GM12865 (cell line): ENCODE measurements around the gene RRH.
A peak's percentile ranks its signal among the peaks of the same experiment; 100 is the strongest.

Source experiments
- DNase-seq: peaks from one replicate; pipeline ENCODE4 v3.0.0; 2010; ENCODE audit warnings: low read depth
- H3K4me3 ChIP-seq: 2 replicates; pipeline ENCODE4 v1.5.1; 2011; ENCODE audit warnings: mild to moderate bottlenecking, low read depth, low read length, control low read depth
- TF ChIP-seq, protein P1 (sequence below): IDR thresholded peaks from 2 replicates; pipeline ENCODE4 v1.5.1; 2011; ENCODE audit warnings: low read length, control low read depth, low read depth, inconsistent platforms; ENCODE audit not compliant: insufficient read depth; ENCODE audit errors: missing control alignments

Gene RRH

DNA sequence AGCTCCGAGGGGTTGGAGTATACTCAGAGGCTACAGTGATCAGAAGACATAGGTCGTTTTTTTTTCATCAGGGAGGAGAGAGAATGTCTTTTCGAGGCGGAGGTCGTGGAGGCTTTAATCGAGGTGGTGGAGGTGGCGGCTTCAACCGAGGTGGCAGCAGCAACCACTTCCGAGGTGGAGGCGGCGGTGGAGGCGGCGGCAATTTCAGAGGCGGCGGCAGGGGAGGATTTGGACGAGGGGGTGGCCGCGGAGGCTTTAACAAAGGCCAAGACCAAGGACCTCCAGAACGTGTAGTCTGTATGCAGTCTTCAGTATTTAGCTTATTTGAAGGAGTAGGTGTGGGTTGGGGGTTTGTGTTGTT, 11.7 kb upstream of the RRH start:
- peak overlapping the region; percentile 67 for H3K4me3 ChIP-seq
- peak; percentile 29 for DNase-seq
- TF ChIP-seq, protein P1, sequence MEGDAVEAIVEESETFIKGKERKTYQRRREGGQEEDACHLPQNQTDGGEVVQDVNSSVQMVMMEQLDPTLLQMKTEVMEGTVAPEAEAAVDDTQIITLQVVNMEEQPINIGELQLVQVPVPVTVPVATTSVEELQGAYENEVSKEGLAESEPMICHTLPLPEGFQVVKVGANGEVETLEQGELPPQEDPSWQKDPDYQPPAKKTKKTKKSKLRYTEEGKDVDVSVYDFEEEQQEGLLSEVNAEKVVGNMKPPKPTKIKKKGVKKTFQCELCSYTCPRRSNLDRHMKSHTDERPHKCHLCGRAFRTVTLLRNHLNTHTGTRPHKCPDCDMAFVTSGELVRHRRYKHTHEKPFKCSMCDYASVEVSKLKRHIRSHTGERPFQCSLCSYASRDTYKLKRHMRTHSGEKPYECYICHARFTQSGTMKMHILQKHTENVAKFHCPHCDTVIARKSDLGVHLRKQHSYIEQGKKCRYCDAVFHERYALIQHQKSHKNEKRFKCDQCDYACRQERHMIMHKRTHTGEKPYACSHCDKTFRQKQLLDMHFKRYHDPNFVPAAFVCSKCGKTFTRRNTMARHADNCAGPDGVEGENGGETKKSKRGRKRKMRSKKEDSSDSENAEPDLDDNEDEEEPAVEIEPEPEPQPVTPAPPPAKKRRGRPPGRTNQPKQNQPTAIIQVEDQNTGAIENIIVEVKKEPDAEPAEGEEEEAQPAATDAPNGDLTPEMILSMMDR: no peak

DNA sequence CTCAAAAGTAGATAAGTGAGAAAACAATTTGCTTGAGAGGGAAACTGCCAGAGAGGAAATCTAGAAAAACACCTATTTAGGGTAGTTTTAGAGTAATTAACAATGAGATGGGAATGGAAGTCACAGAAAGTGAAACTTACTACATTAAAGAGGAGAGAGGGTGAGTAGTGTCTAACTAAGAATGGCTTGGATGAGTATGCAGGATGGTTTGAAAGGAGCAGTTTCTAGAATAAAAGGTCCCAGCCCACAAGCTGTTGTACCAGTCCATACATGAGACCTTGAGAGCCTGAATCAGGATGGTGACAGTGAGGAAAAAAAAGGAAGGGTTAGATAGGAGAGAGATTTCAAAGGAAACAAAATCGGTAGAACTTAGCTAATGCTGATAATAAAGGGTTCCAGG, 10.9 kb upstream of the RRH start:
- peak overlapping the region; percentile 67 for H3K4me3 ChIP-seq
- TF ChIP-seq, protein P1: no peak
- peak; percentile 4 for DNase-seq

DNA sequence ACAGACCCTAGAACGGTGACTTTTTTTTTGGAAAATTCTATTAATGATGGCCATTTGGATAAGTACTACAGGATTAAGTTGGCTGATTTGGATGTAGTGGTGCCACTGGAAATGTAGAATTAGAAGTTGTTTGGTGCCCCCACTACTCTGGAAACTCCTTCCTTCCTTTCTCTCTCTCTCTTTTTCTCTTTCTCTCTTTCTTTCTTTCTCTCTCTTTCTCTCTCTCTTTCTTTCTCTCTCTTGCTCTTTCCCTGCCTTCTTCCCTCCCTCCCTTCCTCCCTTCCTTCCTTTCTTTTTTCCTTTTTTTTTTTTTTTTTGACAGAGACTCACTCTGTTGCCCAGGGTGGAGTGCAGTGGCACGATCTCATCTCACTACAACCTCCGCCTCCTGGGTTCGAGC, 9.5 kb upstream of the RRH start:
- TF ChIP-seq, protein P1: no peak
- H3K4me3 ChIP-seq: no peak overlapping the region
- no peak for DNase-seq

DNA sequence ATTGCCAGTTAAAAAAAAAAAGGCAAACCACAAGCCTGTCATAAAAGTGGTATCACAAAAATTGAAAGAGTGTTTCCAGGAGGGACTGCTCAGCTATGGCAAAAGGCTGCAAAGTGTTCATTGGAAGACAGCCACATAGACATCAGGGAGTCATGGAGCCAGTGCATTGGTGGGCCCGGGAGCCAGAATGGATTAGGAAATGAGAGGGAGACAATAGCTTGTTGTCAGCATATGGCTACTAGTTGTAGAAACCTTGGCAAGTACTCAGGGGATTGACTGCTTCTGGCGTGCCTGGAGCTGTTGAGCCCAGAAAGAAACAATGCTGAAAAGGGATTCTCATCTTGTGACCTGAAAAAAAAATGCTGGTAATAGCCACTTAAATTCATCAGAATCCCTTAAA, 7.2 kb upstream of the RRH start:
- DNase-seq: no peak
- no peak overlapping the region for H3K4me3 ChIP-seq
- TF ChIP-seq, protein P1: no peak

DNA sequence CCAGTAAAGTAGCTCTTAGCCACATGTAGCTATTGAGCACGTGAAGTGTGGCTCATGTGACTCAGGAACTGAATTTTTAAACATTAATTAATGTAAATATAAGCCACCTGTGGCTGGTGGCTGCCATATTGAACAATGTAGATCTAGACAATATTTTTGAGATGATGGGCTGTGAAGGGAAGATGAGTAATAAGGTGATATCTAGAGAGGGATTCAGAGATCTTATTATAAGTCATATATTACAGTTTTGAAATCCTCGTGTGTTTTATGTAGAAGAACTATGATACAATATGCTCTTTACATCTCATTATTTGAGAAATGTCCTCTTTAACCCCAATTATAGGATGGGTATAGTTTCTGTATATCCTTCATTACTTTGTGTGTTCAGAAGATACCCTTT, 6.6 kb upstream of the RRH start:
- no peak overlapping the region for H3K4me3 ChIP-seq
- DNase-seq: no peak
- TF ChIP-seq, protein P1: no peak

DNA sequence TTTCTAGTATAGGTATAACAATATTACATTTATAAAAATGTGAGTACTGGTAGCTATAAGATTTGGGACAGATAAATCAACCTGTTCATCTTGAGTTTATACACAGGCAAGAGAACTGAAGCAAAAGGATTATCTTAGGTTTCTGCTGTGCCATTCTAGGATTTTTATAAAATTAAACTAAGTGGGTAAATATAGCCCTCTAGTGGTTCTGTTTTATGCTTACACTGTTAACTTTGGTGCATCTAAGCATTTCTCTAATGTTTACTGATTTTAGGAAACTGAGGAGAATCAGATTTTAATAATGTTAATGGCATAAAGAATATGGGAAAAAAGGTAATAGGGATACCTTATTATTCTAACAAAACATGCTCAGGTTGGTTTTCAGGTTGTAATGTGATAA, 1.1 kb upstream of the RRH start:
- peak; percentile 13 for DNase-seq
- TF ChIP-seq, protein P1: peak; percentile 36
- H3K4me3 ChIP-seq: no peak overlapping the region

DNA sequence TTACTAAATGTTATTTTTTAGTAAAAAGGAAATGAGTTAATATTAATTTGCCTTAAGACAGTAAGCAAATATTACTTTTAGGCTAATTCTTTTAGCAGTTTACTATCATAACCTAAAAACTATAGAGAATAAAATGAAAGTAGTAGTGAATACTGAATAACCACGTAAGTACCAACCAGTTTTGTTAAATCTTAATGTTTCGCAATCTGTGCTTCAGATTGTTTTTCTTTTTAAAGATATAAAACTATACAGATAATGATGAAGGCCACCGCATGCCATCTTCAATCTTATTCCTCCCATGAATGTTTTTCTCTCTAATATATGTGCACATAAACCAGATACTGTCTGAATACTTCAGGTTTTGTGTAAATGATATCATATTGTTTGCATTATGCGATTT, 6.0 kb downstream of the RRH start:
- H3K4me3 ChIP-seq: no peak overlapping the region
- DNase-seq: no peak
- TF ChIP-seq, protein P1: no peak
